Testis (tissue), 2 donors: Measurements from ENCODE around the gene WFIKKN1.

Experiments
- POLR2A ChIP-seq: fragments of 450-650 bp; IDR thresholded peaks from one replicate; pipeline ENCODE4 v1.6.1; 2017; ENCODE audit warnings: antibody characterized with exemption, mild to moderate bottlenecking, moderate library complexity
- TF ChIP-seq, protein P1 (sequence below), 3 experiments: fragments of 450-650 bp in 2 of 3; fragments of 200-600 bp in 1 of 3; sonication (generic) in 1 of 3; IDR thresholded peaks; one replicate each; pipeline ENCODE4 v1.5.1; 2016 to 2019; ENCODE audit warnings: antibody characterized with exemption in 3 of 3, mild to moderate bottlenecking in 2 of 3, moderate library complexity in 1 of 3

DNA sequence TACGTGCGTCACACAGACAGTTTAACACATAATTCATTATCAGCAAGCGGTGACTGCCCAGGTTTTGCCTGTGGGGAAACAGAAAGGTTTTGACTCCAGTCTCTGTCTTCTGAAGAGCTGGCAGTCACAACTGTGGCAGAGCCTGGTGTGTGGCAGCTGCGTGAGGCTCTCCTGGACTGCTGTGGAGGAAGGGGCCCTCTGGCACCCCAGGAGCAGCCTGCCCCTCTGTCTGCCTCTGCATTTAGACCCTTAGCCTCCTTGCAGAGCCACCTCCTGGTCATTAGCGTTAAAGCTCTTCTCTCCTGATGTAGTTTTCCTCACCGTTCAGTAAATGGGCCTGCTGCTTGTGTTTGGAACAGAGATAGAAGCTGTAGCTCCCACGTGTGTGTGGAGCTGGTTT is 30.0 kb upstream of the WFIKKN1 start:
- TF ChIP-seq, protein P1, sequence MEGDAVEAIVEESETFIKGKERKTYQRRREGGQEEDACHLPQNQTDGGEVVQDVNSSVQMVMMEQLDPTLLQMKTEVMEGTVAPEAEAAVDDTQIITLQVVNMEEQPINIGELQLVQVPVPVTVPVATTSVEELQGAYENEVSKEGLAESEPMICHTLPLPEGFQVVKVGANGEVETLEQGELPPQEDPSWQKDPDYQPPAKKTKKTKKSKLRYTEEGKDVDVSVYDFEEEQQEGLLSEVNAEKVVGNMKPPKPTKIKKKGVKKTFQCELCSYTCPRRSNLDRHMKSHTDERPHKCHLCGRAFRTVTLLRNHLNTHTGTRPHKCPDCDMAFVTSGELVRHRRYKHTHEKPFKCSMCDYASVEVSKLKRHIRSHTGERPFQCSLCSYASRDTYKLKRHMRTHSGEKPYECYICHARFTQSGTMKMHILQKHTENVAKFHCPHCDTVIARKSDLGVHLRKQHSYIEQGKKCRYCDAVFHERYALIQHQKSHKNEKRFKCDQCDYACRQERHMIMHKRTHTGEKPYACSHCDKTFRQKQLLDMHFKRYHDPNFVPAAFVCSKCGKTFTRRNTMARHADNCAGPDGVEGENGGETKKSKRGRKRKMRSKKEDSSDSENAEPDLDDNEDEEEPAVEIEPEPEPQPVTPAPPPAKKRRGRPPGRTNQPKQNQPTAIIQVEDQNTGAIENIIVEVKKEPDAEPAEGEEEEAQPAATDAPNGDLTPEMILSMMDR (IDR thresholded peaks at IDR 0.05), result no peak
- no peak for TF ChIP-seq POLR2A
